Right lobe of liver (tissue), 4 donors: ENCODE measurements around the gene TTBK2.

Experiments used
- POLR2A ChIP-seq: fragments of 450-650 bp; IDR thresholded peaks from one replicate; pipeline ENCODE4 v1.6.1; 2017; ENCODE audit warnings: antibody characterized with exemption, mild to moderate bottlenecking
- TF ChIP-seq, protein P1 (sequence below), 4 donors: fragments of 200-600 bp in 3 of 4; fragments of 450-650 bp in 1 of 4; IDR thresholded peaks; one replicate each; pipeline versions ENCODE4 v1.5.1 to v1.8.0; 2016 to 2022; ENCODE audit warnings: antibody characterized with exemption in 4 of 4, mild to moderate bottlenecking in 2 of 4
- donor health status: DM: no; HTN: no; CAD: no.
- donor health status: DM: no; HTN: no; CAD: no.
- donor health status: DM: no; HTN: yes; CAD: no.

DNA sequence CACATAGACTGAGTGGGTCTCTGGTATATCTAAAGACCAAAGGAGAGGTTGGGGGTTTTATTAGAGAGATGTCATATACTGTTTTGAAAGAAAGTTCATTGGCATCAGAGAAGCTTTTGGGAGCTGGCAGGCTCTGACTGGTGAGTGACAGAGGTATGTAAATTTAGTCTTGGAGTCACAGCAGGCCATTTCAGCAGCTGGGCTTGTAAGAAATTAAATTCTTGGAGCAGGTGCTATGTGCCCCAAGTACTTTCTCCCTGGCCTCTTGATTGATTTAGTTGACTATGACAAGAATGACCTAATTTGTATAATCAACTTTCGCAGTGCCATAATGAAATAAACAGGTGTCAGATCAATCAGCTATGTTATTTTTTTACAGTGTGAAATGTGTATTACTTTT lies 135.9 kb downstream of the TTBK2 start:
- TF ChIP-seq, protein P1, sequence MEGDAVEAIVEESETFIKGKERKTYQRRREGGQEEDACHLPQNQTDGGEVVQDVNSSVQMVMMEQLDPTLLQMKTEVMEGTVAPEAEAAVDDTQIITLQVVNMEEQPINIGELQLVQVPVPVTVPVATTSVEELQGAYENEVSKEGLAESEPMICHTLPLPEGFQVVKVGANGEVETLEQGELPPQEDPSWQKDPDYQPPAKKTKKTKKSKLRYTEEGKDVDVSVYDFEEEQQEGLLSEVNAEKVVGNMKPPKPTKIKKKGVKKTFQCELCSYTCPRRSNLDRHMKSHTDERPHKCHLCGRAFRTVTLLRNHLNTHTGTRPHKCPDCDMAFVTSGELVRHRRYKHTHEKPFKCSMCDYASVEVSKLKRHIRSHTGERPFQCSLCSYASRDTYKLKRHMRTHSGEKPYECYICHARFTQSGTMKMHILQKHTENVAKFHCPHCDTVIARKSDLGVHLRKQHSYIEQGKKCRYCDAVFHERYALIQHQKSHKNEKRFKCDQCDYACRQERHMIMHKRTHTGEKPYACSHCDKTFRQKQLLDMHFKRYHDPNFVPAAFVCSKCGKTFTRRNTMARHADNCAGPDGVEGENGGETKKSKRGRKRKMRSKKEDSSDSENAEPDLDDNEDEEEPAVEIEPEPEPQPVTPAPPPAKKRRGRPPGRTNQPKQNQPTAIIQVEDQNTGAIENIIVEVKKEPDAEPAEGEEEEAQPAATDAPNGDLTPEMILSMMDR (IDR thresholded peaks at IDR 0.05): no peak
- no peak for TF ChIP-seq POLR2A
